Activated CD8-positive, alpha-beta memory T cell treated with anti-CD3 and anti-CD28 coated beads for 24 hours (primary cell): ENCODE results near the gene SLC25A31.

Experiments
- DNase-seq: peaks from one replicate; pipeline ENCODE4 v3.0.0-alpha.2; 2020

Gene SLC25A31

GRCh38 chr4:127778102-127778501 lies 47.9 kb downstream of the SLC25A31 start:
- no peak for DNase-seq

DNA sequence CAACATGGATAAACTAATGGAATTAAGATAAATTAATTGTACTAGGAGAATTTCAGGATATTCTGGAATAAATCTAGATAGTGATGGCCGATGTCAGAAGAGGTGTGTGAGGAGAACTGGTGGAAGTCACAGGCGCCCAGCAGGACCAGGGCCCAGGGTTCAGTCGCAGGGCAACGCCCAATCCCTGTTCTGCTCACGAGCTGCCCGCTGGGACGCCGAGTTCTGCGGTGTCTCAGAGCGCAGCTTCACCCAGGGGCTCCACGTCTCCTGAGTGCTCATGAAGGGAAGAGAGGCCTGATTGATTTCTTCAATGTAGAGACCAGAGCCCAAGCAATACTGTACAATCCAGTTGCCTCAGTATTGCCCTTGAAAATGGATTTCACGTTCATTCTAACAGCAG lies 50.4 kb downstream of the SLC25A31 start:
- no peak for DNase-seq

DNA sequence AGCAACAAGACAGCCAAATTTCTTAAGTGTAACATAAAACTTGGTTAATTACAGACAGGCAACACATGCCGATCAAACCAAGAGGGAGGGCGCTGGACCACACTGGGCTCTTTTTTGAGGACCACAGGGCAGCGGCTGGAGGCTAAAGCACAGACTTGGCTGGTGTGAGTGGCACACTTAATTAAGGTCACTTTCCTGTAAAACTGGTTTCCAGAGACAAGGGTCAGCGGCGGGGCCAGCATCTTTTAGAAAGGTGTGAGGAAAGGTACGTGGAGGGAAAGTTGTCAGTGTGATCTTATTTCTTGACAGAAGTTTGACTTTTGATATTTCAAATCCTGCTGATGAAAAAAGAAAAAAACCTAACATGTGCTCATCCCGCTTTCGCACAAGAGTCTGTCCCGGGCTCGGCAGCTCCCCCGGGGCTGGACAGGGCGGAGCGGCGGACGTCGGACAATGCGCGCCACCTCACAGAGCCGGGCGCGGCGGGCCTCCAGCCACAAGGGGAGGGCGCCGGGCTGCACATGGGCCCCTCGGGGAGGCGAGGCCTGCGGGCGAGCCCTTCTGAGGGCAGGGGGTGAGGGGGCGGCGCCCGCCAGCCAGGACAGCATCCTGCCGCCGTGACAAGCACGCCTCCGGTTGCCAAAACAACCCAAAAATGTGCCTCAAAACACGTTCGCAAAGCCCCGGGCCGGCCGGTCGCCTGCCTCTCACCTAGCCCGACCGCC lies 51.3 kb downstream of the SLC25A31 start:
- DNase-seq, result no peak

GRCh38 chr4:127782025-127782274 lies 51.8 kb downstream of the SLC25A31 start:
- DNase-seq, result peak; percentile 78

GRCh38 chr4:127782275-127783025 lies 52.2 kb downstream of the SLC25A31 start, which contains the start of gene HSPA4L:
HSPA4L (plus strand) TSS chr4:127782322; CDS start chr4:127782551, 229 bp downstream.
- DNase-seq, result peak; percentile 65

GRCh38 chr4:127783026-127783769 lies 53.0 kb downstream of the SLC25A31 start:
- DNase-seq, result no peak

- DNase-seq, result no peak
Measured at GRCh38 chr4:127783955-127784770, 54.0 kb downstream of the SLC25A31 start.

DNA sequence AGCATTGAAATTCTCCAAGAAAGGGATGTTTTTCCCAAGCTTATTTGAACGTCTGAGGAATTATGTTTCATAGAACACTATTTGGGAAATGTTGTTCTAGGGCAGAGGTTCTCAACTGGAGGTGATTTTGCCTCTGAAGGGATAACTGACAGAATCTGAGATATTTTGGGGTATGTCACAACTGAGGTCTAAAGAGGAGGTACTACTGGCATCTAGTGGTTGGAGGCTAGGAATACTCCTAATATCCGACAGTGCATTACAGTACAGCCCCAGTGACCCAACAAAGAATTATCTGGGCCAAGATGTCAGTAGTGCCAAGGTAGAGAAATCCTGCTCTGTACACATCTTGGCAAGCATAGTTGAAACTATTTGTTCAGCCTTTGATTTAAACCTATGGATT lies 58.3 kb downstream of the SLC25A31 start:
- no peak for DNase-seq

DNA sequence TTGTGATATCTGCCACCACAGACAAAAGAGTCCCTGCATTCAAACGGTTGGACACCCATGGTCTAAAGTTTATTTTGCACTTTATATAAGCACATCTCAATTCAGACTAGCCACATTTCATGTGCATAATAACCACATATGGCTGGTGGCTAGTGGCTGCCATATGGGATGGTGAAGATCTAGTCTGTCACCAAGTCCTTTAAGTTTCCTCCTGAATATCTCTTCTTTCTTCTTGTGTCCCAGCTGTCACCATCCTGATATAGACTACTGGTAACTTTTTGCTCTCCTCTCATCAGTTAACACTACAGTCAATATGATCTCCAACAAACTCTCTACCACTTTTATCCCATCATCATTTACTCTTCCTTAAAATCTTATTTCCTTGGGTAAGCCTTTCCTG lies 61.2 kb downstream of the SLC25A31 start:
- DNase-seq, result no peak

- DNase-seq, result no peak
Measured at GRCh38 chr4:127793528-127793927, 63.3 kb downstream of the SLC25A31 start.

- DNase-seq, result no peak
Measured at GRCh38 chr4:127799711-127800110, 69.5 kb downstream of the SLC25A31 start.

- DNase-seq, result no peak
Measured at GRCh38 chr4:127809173-127809800, 79.1 kb downstream of the SLC25A31 start.

GRCh38 chr4:127810551-127810950 lies 80.4 kb downstream of the SLC25A31 start:
- no peak for DNase-seq

DNA sequence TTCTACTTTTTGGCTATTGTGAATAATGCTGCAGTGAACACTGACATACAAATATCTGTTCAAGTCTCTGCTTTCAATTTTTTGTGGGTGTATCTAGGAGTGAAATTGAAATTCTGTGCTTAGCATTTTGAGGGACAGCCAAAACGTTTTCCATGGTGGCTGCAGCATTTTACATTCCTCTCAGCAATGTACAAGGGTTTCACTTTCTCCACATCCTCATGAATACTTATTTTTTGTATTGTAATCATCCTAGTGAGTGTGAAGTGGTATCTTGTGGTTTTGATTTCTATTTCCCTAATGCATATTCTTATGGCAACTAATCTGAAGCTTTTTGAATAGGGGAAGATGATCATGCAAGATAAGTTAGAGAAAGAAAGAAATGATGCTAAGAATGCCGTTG lies 92.2 kb downstream of the SLC25A31 start:
- no peak for DNase-seq
